Esophagus muscularis mucosa (tissue), 4 donors: ENCODE measurements around the gene MANBA.
"Not testable (repeated sequence)": the region's sequence is repeated elsewhere in the genome, so short reads cannot be mapped to it uniquely, and the experiment has no call there.

ENCODE experiments used
- EP300 ChIP-seq: sonication (generic); formaldehyde crosslinking; IDR thresholded peaks from one replicate; pipeline ENCODE4 v1.6.1; 2017; ENCODE audit warnings: antibody characterized with exemption
- POLR2A ChIP-seq: fragments of 450-650 bp; IDR thresholded peaks from one replicate; pipeline ENCODE4 v1.6.1; 2017; ENCODE audit warnings: antibody characterized with exemption, moderate library complexity, mild to moderate bottlenecking, low read depth
- POLR2AphosphoS5 ChIP-seq, 2 donors: sonication (generic); formaldehyde crosslinking; IDR thresholded peaks; one replicate each; pipeline ENCODE4 v1.6.1; 2017; ENCODE audit warnings: antibody characterized with exemption in 2 of 2
- TF ChIP-seq, protein P1 (sequence below), 3 experiments: fragments of 200-600 bp in 2 of 3; fragments of 450-650 bp in 1 of 3; sonication (generic) in 2 of 3; IDR thresholded peaks; one replicate each; pipeline ENCODE4 v1.5.1; 2017 to 2019; ENCODE audit warnings: antibody characterized with exemption in 3 of 3, mild to moderate bottlenecking in 2 of 3, moderate library complexity in 1 of 3

DNA sequence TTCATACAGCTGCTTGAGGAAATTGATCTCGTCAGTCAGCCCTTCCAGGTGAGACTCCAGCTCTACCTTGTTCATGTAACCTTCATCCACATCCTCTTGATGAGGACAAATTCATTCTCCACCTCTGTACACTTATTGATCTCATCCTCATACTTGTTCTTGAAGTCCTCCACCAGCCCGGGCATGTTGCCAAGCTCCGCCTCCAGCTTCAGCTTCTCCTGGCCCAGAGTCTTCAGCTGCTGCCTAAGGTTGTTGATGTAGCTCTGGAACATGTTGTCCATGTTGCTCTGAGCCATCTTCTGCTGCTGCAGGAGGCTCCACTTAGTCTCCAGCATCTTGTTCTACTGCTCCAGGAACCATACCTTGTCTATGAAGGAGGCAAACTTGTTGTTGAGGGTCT, 31.3 kb downstream of the MANBA start:
- TF ChIP-seq, protein P1, sequence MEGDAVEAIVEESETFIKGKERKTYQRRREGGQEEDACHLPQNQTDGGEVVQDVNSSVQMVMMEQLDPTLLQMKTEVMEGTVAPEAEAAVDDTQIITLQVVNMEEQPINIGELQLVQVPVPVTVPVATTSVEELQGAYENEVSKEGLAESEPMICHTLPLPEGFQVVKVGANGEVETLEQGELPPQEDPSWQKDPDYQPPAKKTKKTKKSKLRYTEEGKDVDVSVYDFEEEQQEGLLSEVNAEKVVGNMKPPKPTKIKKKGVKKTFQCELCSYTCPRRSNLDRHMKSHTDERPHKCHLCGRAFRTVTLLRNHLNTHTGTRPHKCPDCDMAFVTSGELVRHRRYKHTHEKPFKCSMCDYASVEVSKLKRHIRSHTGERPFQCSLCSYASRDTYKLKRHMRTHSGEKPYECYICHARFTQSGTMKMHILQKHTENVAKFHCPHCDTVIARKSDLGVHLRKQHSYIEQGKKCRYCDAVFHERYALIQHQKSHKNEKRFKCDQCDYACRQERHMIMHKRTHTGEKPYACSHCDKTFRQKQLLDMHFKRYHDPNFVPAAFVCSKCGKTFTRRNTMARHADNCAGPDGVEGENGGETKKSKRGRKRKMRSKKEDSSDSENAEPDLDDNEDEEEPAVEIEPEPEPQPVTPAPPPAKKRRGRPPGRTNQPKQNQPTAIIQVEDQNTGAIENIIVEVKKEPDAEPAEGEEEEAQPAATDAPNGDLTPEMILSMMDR (IDR thresholded peaks at IDR 0.05), result not testable (repeated sequence)
- not testable (repeated sequence) for TF ChIP-seq POLR2AphosphoS5 (IDR thresholded peaks at IDR 0.05); EP300; POLR2A
